ENCODE results near the gene PAPPA2.

DNA sequence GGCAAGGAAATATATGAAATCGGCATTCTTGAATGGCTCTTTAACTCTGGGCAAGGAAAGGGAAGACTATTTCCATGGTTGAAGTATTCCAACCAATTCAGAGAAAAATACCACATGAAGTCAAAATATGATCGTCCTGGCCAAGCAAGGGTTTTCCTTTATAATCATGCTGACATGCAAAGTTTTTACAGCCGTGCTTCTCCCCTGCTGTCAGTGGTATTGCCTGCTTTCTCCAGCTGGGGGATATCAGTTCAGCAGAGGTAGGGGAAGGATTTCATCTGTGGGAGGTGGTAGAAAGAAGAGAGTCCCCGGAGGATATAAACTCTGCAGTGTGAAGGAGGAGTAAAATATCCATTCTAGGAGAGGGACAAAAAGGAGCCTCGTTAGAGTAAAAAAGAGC, 322.8 kb downstream of the PAPPA2 start:
- TF ChIP-seq CTCF (IDR thresholded peaks at IDR 0.05) = no peak
- TF ChIP-seq POLR2AphosphoS5 (IDR thresholded peaks at IDR 0.05) = no peak

Data from transverse colon (tissue), 4 donors.